ENCODE data around the gene FRMD4A.

FRMD4A gene

DNA sequence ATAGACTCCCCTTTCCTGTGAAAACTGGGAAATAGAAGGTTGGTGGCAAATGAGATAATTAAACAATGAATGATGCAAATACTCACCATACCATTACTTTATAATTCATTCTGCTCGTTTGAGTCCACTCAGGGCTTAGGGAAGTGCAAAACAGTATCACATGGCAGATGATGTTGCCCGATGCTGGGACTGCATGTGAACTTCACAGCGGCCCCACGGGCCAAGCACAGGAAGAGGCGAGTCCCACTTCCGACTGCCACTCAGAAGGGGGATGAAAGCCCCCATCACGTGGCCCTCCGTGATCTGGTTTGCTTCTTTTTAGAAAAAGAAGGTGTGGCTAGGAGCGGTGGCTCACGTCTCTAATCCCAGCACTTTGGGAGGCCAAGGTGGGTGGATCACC lies 672.5 kb downstream of the FRMD4A start:
- no peak overlapping the region for H3K27ac Mint-ChIP-seq
- no peak for TF ChIP-seq CTCF (IDR thresholded peaks at IDR 0.05; ENCODE audit: unreplicated experiment in 3 of 3)
- H3K36me3 Mint-ChIP-seq (ENCODE audit: low read depth) = peaks cover 81% of the 10 kb centered on the region
- no peaks in the 10 kb centered on the region for H3K9me3 Mint-ChIP-seq
- no peaks in the 10 kb centered on the region for H3K27me3 Mint-ChIP-seq (ENCODE audit: low read depth)
- H3K4me3 Mint-ChIP-seq = no peak overlapping the region
- peaks cover 30% of the 10 kb centered on the region for H3K4me1 Mint-ChIP-seq

GRCh38 chr10:13657101-13657680 lies 673.5 kb downstream of the FRMD4A start:
- Mint-ChIP-seq H3K4me3 (no peak overlapping the region), H3K9me3 (no peaks in the 10 kb centered on the region), H3K36me3 (ENCODE audit: low read depth) (peaks cover 77% of the 10 kb centered on the region), H3K27ac (no peak overlapping the region), H3K4me1 (peaks cover 24% of the 10 kb centered on the region), H3K27me3 (ENCODE audit: low read depth) (no peaks in the 10 kb centered on the region)
- no peak for TF ChIP-seq CTCF (IDR thresholded peaks at IDR 0.05; ENCODE audit: unreplicated experiment in 3 of 3)

DNA sequence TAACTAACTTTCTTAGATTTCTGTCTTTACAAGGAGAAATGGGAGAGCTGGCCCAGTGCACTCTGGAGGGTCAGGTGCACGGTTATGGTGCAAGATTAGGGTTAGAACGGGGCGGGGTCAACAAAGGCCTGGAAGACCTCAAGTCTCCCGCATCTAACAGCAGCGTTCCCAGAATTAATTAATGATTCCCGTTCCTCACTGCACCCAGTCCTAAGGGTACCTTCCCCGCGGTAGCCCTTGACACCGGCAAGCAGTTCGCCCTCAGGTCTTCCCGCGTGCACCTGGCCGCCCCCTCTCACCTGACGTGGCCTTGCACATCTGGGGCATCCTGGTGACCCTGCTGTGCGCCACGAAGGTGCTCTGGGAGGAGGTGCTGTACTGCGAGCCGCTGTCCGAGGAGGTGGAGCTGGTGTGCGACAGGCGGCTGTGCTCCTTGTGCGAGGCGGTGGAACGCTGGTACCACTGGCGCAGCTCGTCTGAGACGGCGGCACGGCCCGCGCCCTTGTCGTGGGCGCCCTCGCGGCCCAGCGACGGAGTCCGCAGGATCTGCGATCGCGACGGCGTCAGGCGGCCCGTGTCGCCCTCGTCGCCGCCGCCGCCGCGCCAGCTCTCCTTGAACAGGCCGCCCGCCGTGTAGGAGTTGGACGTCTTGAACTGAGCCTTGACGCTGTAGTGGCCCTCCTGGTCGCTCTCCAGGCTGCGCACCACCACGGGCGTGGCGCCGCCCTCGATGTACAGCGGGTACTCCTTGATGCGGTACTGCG lies 674.2 kb downstream of the FRMD4A start:
- Mint-ChIP-seq H3K9me3 (no peaks in the 10 kb centered on the region), H3K27me3 (ENCODE audit: low read depth) (no peaks in the 10 kb centered on the region), H3K4me1 (peaks cover 19% of the 10 kb centered on the region), H3K27ac (no peak overlapping the region), H3K36me3 (ENCODE audit: low read depth) (peaks cover 77% of the 10 kb centered on the region), H3K4me3 (no peak overlapping the region)
- TF ChIP-seq CTCF (IDR thresholded peaks at IDR 0.05; ENCODE audit: unreplicated experiment in 3 of 3) = no peak

DNA sequence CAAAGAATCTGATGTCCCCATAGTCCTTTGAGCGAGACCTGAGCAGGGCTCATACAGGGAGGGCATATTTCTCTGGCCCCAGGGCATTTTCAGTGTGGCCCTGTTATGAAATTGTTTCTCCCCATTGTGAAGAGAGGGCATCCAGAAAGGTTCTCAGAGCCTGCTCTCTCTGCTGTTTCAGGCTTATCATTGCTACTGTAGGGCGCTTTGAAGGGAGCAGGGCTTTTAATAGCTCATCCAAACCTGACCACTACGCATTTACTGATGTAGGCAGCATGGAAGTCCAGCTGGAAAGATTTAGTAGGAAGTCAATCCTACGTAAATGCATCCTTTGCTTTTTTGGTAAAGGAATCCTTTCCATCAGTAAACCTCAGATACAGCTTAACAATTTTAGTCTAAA lies 675.9 kb downstream of the FRMD4A start:
- Mint-ChIP-seq H3K27ac (no peak overlapping the region), H3K4me1 (peaks cover 11% of the 10 kb centered on the region), H3K27me3 (ENCODE audit: low read depth) (no peaks in the 10 kb centered on the region), H3K4me3 (no peak overlapping the region), H3K36me3 (ENCODE audit: low read depth) (peaks cover 77% of the 10 kb centered on the region), H3K9me3 (no peaks in the 10 kb centered on the region)
- TF ChIP-seq CTCF (IDR thresholded peaks at IDR 0.05; ENCODE audit: unreplicated experiment in 3 of 3) = no peak

GRCh38 chr10:13654118-13654830 lies 676.5 kb downstream of the FRMD4A start:
- Mint-ChIP-seq H3K4me1 (peaks cover 9% of the 10 kb centered on the region), H3K9me3 (no peaks in the 10 kb centered on the region), H3K36me3 (ENCODE audit: low read depth) (peaks cover 78% of the 10 kb centered on the region), H3K27ac (no peak overlapping the region), H3K4me3 (no peak overlapping the region), H3K27me3 (ENCODE audit: low read depth) (no peaks in the 10 kb centered on the region)
- TF ChIP-seq CTCF (IDR thresholded peaks at IDR 0.05; ENCODE audit: unreplicated experiment in 3 of 3) = no peak

Data from nephron (organoid).